NCI-H345 treated with DMSO at 0.1 percent for 48 hours (cell line): ENCODE data around the gene GLUL.

Experiments
- DNase-seq: peaks from one replicate; lab custom pipeline; 2025; ENCODE audit not compliant: unreplicated experiment; lab: John Stamatoyannopoulos, UW

The GLUL gene

DNA sequence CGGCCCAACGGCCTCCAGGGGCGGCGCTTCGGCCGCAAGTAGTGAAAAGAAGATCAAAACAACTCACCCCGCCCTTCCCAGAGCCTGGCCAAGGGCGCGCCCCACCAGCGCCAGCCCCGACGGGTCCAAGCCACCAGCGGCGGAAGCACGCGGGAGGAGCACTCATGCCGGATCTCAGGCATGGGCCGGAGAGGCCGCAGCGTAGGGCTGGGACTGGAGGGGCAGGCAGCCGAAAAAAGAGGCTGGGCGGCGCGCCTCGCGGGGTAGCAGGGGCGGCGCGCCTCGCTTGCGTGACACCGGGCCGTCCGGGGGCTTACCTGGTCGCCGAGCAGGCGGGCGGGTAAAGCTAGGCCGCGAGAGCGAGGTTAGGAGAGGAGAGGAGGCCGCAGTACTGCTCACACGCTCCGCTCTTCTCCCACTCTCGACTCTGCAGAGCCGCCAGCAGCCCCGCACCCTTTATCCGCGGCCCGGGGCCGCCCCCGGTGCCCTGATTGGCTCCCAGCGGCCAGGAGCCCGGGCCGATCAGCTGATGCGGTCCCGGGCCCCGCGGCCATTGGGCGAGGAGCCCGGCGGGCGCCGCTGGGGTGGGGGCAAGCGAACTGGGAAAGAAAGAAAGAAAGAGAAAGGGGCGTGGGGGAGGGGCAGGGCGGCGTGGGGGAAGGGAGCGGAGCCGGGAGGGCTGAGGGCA lies at the start of gene GLUL:
Gene GLUL (minus strand): TSS at position 429 of the 688 bp plus-strand sequence. CDS start 3,053 bp downstream, outside the sequence.
- peak; percentile 77 for DNase-seq

DNA sequence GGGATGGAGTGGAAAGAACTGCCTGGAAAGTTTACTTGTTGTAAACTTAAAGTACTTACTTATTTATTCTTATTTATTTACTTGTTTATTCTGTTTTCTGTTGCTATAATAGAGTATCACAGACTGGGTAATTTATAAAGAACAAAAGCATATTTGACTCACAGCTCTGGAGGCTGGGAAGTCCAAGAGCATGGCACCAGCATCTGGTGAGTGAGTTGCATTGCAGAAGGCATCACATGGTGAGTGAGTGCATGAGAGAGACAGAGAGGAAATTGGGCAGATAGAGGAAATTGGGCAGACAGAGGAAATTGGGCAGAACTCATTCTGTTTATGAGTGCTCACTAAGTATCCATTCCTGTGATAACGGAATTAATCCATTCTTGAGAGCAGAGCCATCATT lies 46.7 kb upstream of the GLUL start:
- DNase-seq, result no peak

DNA sequence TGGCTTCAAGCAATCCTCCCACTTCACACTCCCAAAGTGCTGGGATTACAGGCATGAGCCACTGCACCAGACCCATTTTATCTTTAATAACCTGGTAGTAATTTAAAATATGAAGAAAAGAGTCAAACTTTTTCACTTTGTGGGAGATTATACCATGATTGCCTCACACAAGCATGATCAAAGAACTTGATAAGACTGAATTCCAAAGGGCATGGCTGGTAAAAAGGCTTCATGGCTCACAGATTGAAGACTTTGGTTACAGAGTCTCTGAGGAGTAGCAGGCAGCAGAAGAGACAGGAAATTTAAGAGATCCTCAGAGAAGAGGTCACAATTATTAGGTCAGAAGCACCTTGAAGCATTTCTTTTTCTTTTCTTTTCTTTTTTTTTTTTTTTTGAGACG lies 42.0 kb upstream of the GLUL start:
- DNase-seq, result no peak

DNA sequence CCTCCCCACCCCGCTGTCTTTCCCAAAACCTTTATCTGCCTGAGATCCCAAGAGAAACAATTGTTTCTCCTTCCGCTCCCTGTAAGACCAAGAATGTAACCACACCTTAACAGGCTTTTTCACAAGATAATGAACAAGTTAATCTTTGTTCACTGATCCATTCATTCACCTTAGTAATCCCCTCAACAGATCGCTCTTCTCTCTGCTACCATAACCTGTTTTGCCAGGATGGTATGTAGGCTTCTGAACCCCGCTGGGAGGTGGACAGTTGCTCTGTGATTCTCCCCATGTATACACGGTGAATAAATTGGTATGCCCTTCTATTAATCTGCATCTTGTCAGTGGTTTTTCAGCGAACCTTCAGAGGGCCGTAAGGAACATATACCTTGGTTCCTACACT lies 39.7 kb upstream of the GLUL start:
- DNase-seq, result no peak

DNA sequence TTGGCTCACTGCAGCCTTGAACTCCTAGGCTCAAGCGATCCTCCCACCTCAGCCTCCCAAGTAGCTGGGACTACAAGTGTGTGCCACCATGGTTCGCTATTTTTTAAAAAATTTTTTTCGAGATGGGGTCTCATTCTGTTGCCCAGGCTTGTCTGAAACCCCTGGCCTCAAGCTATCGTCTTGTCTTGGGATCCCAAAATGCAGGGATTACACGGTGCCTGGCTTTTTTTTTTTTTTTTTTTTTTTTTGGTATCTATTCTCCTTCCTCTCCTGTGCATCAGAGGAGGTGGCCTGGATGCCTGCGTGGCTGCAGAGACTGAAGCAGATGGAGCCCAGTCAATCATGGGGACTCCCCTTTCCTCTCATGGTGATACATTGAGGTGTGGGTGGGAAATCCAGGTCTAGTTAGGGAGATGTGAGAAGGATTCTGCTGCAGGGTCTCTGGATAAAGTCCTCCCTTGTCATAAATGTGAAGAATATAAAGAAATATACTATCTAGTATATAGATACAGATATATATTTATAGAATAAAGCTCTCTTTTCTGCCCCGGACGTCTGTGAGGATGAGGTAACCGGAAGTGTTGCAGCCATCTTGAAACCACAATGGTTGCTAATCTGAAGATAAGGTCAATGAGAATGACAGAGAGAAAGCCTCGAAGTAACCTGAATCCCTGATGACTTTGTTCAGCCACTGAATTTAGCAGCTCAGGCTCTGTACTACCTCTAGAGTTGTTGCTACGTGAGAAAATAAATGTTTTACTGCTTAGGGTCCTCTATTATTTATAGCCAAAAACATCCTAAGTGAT lies 38.9 kb upstream of the GLUL start:
- DNase-seq, result no peak

DNA sequence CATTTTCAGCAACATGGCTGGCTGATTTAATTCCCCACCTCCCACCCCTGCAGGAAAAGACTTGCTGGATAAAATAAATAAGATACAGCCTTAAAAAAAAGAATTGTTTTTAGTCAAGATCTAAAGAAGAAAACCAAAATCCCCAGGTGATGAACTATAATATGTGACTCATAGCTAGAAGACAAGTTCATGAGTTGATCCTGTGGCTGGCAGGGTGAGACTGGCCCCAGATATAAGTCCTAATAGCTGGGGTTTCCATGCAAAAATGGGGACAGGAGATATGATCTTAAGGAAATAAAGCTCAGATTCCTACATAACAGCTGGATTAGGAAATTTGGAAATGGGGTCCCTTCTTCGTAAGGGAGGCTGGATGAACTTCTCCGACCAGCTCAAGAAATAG lies 36.5 kb upstream of the GLUL start:
- no peak for DNase-seq

DNA sequence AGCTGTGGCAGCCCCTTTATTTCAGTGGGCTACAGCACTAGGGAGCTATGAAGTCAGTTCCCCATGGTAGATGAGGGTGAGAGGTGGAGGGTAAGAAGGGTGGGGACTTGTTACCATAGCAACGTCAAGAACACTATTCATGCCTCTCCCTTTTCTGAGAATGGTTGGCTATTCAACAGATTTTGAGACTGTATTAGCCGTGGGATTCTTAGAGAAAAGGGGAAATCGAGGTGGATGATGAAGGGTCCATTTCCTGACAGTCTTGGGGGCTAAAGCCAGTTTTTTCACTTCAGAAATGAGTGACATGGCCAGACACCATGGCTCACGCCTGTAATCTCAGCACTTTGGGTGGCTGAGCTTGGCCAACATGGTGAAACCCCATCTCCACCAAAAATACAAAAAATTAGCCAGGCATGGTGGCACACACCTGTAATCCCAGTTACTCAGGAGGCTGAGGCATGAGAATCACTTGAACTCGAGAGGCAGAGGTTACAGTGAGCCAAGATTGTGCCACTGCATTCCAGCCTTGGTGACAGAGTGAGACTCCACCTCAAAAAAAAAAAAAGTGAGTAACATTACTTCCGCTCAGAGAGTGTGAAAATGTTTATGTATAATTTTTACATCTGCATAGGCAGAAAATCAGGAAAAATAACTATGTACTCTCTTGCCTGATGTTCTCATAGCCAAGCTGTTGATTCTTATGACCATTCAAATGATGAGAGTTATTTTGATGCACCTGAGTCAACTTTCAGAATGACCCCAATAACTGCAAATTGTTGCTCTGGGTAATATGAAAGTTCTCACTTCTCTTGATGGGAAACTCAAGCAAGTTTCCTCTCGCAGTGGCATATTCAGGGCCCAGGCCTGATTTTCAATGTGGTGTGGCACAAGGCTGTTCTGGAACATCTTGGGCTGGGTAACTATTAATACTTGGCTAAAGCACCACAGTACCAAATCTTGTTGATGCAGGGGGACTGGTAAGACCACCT lies 35.1 kb upstream of the GLUL start:
- DNase-seq, result no peak

DNA sequence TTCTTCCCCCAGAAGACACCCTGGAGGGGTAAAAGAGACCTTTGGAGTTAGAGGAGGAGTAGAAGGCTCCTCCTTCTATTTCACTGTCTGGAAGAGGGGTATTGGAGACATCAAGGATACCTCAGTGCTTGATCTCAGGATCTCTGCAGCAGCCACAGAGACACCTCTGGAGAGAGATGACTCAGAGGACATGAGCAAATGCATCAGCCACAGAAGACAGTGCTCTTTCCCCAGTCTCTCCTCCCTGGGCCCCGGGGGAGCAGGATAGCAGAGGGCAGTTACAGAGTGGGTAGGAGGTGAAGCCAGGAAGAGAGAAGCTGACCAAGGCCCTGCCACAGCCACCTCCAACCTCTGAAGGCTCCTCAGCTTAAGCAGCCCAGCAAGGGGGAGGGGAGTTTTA lies 24.2 kb upstream of the GLUL start:
- no peak for DNase-seq

DNA sequence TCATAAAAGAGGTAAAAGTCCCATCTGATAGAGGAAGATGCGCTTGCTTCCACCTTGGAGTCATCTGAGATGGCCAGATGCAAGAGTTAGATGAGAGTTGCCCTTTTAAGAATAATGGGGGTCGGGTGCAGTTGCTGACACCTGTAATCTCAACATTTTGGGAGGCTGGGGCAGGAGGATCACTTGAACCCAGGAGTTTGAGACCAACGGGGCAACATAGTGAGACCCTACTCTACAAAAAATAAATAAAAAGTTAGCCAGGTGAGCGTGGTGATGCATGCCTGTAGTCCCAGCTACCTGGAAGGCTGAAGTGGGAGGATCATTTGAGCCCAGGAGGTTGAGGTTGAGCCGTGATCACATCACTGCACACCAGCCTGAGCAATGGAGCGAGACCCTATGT lies 22.4 kb upstream of the GLUL start:
- DNase-seq, result no peak

DNA sequence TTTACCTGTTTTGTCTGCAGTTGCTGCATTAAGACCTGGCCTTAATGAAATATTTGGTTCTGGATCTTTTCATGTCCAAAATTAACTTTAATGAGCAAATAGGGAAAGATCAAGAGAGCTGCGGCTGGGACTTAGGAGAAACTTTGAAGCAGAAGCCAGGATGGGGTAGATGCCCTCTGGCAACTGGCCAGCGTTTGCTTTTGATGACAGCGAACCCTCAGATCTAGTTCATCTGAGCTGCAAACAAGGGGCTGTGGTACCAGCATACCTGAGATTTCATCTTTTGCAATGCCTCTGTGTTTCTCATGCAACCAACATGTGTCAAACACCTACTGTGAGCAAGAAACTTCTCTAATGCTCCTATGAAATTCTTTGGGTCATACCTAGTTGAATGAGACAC lies 21.9 kb upstream of the GLUL start:
- no peak for DNase-seq

DNA sequence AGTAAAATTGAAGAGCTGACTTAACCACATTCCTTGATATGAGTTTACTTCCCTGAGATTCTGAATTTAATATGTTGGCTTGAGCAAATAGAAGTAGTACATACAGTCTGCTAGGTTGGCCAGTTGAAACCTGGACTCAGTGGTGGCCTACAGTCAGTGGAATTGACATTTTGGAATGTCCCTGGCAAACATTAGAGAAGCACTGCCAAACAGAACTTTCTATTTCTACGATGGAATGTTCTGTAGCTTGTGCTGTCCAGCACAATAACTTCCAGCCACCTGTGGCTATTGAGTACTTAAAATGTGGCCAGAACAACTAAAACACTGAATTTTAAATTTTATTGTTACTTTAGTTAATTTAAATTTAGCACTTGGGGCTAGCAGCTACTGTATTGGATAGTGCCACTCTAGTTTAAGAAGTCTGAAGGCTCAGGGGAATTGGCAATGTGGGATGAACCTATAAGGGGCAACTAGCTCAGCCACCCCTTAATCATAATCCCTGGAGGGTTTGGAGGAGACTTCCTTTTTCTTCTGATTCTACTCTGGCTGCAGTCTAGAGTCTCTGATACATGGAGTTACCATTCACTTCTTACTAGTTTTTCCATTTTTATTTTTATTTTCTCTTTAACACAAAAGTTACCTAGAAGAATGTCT lies 19.2 kb upstream of the GLUL start:
- no peak for DNase-seq

DNA sequence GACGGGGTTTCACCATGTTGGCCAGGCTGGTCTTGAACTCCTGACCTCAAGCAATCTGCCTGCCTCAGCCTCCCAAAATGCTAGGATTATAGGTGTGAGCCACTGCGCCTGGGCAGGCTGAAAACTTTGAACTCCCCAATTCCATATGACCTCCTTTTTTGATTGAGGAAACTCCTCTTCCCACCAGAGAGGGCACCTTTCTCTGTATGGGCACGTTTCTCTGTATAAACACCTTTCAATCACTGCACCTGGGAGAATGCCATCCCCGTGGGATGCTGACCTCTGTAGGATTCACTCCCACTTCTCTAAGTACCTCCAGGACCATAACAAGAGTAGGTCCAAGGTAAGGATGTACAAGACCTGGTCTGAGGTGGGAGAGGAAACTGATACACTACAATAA lies 18.5 kb upstream of the GLUL start:
- DNase-seq, result no peak

DNA sequence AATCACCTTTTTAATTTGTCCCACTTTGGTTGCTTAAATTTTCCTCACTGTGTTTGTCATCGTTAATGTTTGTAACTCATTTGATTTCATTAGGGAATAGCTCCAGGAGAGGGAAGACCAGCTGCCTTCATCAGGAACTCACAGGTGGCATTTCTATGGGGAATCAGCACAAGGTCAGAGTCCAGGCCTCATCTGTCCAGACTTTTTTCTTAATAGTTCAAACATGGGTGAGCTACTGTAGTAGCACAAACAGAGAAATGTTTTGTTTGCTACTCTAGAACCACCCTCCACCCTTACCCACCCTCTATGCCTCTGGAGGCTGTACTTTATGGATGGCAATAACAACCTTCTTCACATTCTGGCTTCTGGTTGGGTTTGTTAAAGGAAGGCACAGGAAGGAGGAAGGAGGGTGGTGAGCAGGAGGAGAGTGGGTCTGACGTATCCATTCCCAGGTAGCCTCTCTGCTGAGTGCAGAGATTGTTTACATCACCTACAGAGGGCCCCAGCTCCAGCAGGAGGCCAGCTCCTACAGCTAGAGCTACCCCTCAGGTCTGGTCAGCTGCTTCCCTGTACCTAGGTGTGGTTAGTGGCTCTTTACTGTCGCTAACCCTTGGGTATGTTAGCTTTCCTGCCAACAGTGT lies 17.0 kb upstream of the GLUL start:
- no peak for DNase-seq

DNA sequence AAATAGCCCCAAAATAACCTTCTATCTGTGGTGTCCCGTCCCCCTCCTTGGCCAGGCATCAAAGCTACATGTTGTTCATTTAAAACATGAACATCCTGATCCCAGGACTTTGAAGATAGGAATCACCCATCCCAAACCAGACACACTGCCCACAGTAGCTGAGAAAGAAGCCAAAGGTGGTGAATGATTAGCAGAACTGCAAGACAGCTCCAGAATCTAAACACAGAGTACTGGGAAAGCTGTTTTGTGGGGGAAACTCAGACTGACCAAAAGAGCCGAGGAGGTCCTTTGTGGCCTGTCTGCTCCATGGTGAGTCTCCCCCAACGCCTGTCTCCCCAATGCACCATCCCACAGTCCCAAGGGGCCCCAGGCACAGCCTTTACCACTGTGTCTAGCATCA lies 16.1 kb upstream of the GLUL start:
- no peak for DNase-seq

DNA sequence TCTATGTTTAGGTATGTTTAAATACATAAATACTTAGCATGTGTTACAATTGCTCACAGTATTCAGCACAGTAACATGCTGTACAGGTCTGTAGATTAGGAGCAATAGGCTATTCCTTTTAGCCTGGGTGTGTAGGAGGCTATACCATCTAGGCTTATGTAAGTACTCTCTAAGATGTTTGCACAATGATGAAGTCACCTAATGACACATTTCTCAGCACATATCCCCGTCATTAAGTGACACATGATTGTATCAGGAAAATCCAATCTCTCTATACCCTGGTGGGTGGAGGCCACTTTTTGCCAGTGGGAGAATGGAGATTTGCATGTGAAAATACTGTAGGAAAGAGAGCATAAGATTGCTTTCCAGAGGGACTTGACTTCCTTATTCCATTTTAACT lies 14.4 kb upstream of the GLUL start:
- no peak for DNase-seq

DNA sequence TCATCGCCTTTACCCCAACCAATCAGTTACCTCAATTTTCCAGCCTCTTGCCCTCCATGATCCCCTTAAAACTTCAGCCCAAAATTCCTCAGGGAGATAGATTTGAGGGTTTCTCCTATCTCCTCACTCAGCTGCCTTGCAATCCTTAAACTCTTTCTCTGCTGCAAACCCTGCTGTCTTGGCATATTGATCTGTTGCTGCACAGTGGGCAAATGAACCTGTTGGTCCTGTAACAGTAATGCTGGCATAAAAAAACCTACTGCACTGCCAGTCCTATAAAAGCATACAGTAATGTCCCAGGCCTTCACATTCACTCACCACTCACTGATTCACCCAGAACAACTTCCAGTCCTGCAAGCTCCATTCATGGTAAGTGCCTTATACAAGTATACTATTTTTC lies 14.0 kb upstream of the GLUL start:
- no peak for DNase-seq

DNA sequence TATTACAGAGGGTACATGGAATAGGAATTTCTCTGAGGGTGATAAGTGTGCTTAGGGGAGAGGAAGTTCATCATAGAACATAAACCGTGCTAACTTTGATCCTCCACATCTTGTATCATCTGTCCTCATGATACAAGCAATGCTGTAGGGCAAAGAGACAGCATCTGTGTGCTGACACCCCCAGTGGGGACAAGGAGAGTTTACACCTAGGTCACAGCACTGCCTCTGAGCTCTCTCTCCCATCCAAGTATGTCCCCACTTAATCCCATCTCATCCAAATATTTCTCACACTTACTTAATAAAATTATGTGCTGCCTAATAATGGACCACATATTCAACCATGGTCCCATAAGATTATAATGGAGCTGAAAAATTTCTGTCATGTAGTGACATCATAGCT lies 13.2 kb upstream of the GLUL start:
- no peak for DNase-seq

DNA sequence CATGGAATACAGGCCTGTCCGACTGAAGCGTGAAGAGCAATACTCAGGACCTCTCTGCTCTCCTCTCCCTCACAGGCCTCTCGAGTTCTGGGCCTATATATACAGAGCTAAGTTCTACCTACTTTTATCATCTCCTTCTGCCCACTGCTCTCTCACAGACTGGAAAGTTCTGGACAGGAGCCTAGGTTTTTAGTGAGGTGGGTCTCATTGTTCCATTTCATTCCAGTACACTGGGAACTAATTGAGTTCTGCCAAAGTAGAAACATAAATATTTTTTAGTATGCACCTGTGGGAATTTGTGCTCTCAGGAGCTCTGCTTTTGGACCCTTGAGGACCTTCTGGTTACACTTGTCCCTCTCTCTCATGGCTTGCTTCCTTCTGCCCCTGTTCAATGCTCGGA lies 9.0 kb upstream of the GLUL start, which contains the start of gene TEDDM1:
Gene TEDDM1 (minus strand): TSS at position 101 of the 400 bp plus-strand sequence. CDS start 182 bp downstream, outside the sequence.
- DNase-seq, result no peak

DNA sequence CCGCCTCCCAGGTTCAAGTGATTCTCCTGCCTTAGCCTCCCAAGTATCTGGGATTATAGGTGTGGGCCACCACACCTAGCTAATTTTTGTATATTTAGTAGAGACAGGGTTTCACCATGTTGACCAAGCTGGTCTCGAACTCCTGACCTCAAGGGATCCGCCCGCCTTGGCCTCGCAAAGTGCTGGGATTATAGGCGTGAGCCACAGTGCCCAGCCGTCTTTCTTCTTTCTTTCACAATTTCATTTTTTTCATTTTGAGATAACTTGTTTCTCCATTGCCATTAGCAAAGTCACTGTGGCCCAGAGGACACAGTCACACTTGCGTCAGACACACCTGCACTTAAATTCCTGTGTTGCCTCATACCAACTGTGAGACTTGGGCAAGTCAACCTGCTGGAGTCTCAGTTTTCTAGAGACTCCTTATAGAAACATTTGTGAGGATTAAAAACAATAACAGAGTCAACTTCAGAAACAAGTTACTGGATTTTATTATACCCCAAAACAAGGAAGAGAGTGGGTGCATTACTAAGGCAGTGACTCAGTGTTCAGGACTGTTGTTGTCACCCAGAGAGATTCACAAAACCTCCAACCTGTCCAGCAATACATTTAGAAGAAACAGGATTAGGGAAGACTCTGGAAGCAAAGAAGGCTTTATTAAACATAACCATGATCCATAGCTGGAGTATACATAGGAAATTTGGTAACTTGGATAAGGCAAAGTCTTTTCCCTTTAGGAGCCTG lies 6.2 kb upstream of the GLUL start:
- no peak for DNase-seq

DNA sequence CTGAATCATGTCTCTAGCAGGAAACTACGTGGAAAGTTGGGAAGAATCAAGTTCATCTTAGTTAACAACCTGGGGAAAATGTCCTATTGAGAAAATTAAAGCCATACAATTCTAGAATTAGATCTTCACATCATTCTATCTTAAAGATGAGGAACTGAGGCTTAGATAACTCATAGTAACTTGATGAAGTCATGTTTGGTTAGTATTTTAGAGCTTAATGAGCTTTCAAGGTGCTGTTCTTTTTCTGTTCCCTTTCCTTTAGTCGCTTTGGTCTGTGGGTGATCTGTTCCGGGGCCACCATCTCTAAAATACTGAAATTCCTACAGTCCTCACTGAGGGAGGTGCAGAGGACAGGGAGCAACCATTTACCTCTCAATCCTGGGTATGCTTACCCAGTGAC lies 4.3 kb upstream of the GLUL start:
- DNase-seq, result no peak
